Measurements from ENCODE around the gene SHKBP1.

DNA sequence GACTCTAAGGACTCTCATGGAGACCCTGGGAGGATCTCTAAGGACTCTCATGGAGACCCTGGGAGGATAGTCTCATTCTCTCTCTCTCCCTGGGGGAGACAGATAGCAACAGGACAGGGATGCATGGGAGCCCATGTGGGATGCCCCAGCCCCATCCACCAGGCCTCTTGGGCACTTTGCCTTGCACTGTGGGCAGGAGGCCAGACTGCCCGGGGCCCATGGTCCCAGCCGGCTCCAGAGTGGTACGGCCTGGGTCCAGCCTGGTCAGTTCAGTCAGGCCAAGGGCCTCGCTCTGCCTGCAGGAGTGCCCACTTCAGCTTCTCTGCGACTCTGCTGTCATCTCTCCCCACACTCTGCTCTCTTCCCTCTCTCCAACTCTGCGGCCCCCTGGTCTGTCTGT lies 48.6 kb upstream of the SHKBP1 start:
- TF ChIP-seq, protein P1, sequence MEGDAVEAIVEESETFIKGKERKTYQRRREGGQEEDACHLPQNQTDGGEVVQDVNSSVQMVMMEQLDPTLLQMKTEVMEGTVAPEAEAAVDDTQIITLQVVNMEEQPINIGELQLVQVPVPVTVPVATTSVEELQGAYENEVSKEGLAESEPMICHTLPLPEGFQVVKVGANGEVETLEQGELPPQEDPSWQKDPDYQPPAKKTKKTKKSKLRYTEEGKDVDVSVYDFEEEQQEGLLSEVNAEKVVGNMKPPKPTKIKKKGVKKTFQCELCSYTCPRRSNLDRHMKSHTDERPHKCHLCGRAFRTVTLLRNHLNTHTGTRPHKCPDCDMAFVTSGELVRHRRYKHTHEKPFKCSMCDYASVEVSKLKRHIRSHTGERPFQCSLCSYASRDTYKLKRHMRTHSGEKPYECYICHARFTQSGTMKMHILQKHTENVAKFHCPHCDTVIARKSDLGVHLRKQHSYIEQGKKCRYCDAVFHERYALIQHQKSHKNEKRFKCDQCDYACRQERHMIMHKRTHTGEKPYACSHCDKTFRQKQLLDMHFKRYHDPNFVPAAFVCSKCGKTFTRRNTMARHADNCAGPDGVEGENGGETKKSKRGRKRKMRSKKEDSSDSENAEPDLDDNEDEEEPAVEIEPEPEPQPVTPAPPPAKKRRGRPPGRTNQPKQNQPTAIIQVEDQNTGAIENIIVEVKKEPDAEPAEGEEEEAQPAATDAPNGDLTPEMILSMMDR (IDR thresholded peaks at IDR 0.05): no peak
- TF ChIP-seq POLR2A (IDR thresholded peaks at IDR 0.05) (no peak), POLR2AphosphoS5 (IDR thresholded peaks at IDR 0.05; ENCODE audit: insufficient read depth in 1 of 2, low read depth in 1 of 2) (no peak)
